Endothelial cell (in vitro differentiated cells): ENCODE measurements around the gene TSHZ3. TPM values are rescaled to one million over a fixed set of nuclear protein-coding genes. Genes with fewer than 3 reads are reported as not detected.

Source experiments
- DNase-seq: peaks from one replicate; pipeline ENCODE4 v3.0.0; 2021; ENCODE audit warnings: low spot score
- H3K27ac Mint-ChIP-seq: one replicate; pipeline ENCODE4 v1.8.0; 2021; ENCODE audit warnings: mixed read lengths, inconsistent platforms; ENCODE audit not compliant: unreplicated experiment
- H3K27me3 Mint-ChIP-seq: one replicate; pipeline ENCODE4 v1.8.0; 2021; ENCODE audit warnings: mild to moderate bottlenecking, moderate library complexity, mixed read lengths, inconsistent platforms; ENCODE audit not compliant: unreplicated experiment
- H3K36me3 Mint-ChIP-seq: one replicate; pipeline ENCODE4 v1.8.0; 2021; ENCODE audit warnings: mild to moderate bottlenecking, low read depth, mixed read lengths, inconsistent platforms; ENCODE audit not compliant: unreplicated experiment
- H3K4me1 Mint-ChIP-seq: one replicate; pipeline ENCODE4 v1.8.0; 2021; ENCODE audit warnings: mild to moderate bottlenecking, mixed read lengths, inconsistent platforms; ENCODE audit not compliant: unreplicated experiment
- H3K4me3 Mint-ChIP-seq: one replicate; pipeline ENCODE4 v1.8.0; 2021; ENCODE audit warnings: mild to moderate bottlenecking, mixed read lengths, inconsistent platforms; ENCODE audit not compliant: unreplicated experiment
- H3K9me3 Mint-ChIP-seq: one replicate; pipeline ENCODE4 v1.8.0; 2021; ENCODE audit warnings: mixed read lengths, inconsistent platforms; ENCODE audit not compliant: unreplicated experiment
- total RNA-seq: library from RNA; stranded (reverse); fragmentation: NEBNext Ultra II Directional; extraction: Animal tissue kit (Norgen Biotek cat#: 25700); gene quantifications from one replicate; pipeline ENCODE4 v1.2.1, GENCODE V29; 2021; ENCODE audit not compliant: unreplicated experiment
- TF ChIP-seq, protein P1 (sequence below): fragments of 200-600 bp; sonication (generic); IDR thresholded peaks from one replicate; pipeline ENCODE4 v1.5.0; 2021; ENCODE audit warnings: antibody characterized with exemption; ENCODE audit not compliant: unreplicated experiment

TSHZ3 gene
- total RNA-seq, 1 donor from 2014 or later, result 12.3 TPM

DNA sequence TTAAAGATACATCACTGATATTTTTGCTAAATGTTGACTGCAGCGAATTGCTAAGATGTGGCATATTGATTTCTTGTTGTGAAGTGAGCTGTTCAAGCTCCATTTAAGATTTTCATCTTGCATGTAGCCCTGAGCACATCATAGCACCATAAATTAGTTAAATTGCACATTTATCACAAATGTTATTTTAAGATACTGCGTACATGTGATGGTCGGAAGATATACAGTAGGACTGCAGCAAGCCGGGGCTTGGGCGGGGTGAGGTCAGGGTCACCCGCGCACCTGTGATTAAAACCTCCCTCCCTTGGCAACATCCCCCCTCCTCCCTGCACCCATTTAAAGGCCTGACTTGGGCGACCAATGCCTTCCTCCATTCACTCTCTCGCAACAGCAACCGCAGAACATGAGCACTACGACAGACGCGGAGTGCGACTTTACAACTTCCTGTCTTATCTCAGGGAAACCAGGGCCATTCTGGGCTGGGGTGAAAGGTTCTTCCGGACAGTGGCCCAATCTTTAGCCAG is 76.6 kb downstream of the TSHZ3 start:
- Mint-ChIP-seq H3K27ac (no peak overlapping the region), H3K27me3 (no peaks in the 10 kb centered on the region)
- DNase-seq, result no peak

DNA sequence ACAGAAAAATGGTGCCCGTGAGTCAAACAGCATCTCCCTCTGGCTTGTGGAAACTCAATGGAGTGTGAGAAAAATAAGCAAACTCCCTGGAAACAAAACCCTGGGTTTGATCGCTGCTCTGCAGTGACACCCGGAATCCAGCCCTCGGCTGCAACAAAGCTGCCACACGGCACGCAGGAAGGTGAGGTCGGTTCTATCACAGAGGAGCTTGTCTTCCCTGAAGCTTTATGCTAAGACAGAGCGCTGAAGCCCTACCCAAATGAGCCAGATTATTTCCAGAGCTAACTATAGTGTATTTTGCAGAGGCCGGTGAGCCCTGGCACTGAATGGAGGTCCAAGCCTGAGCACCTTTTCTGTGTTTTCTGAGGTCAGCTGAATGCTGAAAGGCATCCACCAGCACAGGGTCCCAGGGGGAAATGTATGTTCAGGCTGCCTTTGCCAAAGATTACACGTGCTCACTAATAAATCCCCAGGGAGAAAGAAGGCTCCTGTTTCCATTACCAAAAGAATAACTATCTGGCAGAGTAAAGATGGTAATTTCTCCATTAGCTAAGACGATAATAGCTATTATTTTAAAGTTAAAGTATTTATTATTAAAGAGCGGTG is 77.8 kb downstream of the TSHZ3 start:
- Mint-ChIP-seq H3K4me3 (no peak overlapping the region), H3K4me1 (no peaks in the 10 kb centered on the region), H3K27me3 (no peaks in the 10 kb centered on the region), H3K36me3 (peaks cover 4% of the 10 kb centered on the region), H3K9me3 (no peaks in the 10 kb centered on the region), H3K27ac (no peak overlapping the region)
- TF ChIP-seq, protein P1, sequence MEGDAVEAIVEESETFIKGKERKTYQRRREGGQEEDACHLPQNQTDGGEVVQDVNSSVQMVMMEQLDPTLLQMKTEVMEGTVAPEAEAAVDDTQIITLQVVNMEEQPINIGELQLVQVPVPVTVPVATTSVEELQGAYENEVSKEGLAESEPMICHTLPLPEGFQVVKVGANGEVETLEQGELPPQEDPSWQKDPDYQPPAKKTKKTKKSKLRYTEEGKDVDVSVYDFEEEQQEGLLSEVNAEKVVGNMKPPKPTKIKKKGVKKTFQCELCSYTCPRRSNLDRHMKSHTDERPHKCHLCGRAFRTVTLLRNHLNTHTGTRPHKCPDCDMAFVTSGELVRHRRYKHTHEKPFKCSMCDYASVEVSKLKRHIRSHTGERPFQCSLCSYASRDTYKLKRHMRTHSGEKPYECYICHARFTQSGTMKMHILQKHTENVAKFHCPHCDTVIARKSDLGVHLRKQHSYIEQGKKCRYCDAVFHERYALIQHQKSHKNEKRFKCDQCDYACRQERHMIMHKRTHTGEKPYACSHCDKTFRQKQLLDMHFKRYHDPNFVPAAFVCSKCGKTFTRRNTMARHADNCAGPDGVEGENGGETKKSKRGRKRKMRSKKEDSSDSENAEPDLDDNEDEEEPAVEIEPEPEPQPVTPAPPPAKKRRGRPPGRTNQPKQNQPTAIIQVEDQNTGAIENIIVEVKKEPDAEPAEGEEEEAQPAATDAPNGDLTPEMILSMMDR, result no peak
- no peak for DNase-seq

More for the DNA sequence above, 76.6 kb downstream of the TSHZ3 start:
- no peaks in the 10 kb centered on the region for H3K4me1 Mint-ChIP-seq
- H3K4me3 Mint-ChIP-seq, result no peak overlapping the region
- peaks cover 7% of the 10 kb centered on the region for H3K36me3 Mint-ChIP-seq
- no peaks in the 10 kb centered on the region for H3K9me3 Mint-ChIP-seq
- TF ChIP-seq, protein P1, result no peak

DNA sequence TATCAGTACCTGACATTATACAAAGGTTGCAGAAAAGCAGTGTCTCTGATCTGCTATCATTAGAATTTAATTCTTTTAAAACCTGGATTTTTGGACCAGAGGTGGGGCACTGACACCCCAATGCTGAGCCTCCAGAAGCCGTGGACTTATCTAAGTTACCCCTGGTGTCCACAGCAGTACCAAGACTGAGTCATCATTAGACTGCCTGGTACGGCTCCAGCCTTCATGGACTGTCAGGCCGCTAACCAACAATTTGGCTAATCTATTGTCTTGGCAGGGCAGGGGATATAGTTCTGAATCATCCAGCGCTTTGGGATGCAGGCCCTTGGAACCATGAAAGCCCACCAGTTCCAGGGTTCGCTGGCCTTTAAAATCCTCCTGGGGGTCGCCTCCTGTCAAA is 78.3 kb downstream of the TSHZ3 start:
- TF ChIP-seq, protein P1, result no peak
- Mint-ChIP-seq H3K27ac (no peak overlapping the region), H3K27me3 (no peaks in the 10 kb centered on the region), H3K36me3 (no peaks in the 10 kb centered on the region), H3K9me3 (no peaks in the 10 kb centered on the region), H3K4me1 (no peaks in the 10 kb centered on the region), H3K4me3 (no peak overlapping the region)
- no peak for DNase-seq

DNA sequence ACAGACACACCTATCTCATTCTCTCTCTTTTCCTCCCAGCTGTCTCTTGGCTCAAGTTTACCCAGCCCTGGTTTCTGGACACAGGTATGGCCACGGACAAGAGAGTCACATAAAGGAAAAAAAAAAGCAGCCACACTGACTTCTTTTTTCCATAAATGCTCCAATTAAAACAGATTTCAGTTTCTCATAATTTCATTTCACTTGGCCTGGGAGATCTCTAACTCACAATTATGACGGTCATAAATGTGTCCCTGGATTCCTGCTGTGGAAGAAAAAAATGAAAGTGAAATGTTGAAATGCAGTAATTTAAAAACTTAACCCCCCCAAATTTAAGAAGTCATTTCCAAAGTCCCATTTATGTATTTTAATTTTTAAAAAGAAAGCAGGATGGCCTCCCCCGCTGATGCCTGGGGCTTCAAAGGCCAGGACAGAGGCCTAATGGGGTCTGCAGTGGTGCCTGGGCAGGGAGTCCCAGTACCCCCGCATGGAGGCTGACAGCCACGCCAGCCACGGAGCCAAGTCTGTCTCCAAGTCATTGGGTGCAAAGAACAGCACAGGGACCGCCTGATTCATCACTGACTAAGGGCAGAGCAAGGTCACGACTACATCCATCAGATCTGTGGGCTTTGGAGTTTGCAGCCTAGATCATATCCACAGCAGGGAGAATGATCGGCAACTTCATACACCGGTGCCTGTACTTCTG is 79.7 kb downstream of the TSHZ3 start:
- TF ChIP-seq, protein P1, result no peak
- Mint-ChIP-seq H3K27me3 (no peaks in the 10 kb centered on the region), H3K4me1 (no peaks in the 10 kb centered on the region), H3K36me3 (no peaks in the 10 kb centered on the region), H3K9me3 (no peaks in the 10 kb centered on the region), H3K4me3 (no peak overlapping the region), H3K27ac (no peak overlapping the region)
- DNase-seq, result no peak

DNA sequence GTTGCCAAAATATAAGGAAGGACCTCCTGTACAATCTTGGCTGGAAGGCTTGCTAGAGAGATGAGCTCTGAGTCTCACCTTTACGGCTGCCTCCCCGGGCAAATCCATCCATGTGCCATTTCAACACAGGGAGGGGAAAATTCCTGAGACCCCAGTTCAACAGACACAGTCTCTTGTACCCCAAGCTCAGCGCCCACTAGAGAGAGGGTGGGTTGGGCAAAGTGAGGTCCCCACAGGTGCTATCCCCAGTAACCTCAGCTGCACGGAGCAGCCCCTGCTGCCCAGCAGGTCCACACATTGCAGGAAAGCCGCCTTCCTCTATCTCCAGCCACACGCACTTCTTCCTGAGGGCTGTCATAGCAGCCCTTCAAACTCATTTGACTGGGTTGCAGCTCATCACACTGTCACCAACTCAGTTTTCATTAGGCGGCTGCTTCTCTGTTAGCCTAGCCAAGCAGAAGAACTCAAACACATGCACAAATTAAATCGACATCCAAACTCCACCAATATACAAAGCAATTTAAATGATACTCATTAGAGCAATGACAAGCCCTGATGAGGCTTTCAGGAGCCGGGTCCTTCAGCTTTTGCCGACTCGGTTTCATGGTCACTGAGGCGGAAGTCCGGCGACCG is 80.4 kb downstream of the TSHZ3 start:
- no peak overlapping the region for H3K27ac Mint-ChIP-seq

More for the DNA sequence above, 80.4 kb downstream of the TSHZ3 start:
- H3K36me3 Mint-ChIP-seq, result no peaks in the 10 kb centered on the region
- H3K4me3 Mint-ChIP-seq, result no peak overlapping the region
- no peaks in the 10 kb centered on the region for H3K27me3 Mint-ChIP-seq
- TF ChIP-seq, protein P1, result no peak
- no peaks in the 10 kb centered on the region for H3K4me1 Mint-ChIP-seq
- DNase-seq, result no peak
- no peaks in the 10 kb centered on the region for H3K9me3 Mint-ChIP-seq
